ENCODE results near the gene SLC9A8.

DNA sequence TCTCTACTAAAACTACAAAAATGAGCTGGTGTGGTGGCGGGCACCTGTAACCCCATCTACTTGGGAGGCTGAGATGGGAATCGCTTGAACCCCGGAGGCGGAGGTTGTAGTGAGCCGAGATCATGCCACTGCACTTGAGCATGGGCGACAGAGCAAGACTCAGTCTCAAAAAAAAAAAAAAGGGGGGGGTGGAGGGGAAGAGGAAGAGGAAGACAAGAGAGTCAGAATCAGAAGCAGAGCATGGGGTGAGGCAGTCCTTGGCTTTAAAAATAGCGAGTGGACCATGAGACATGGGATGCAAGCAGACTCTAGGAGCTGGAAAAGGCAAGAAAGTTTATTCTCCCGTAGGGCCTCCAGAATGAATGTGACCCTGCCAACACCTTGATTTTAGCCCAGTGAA lies 3.9 kb upstream of the SLC9A8 start:
- TF ChIP-seq CBX5 (IDR thresholded peaks at IDR 0.05; ENCODE audit: borderline replicate concordance, low read depth) (no peak), SUPT5H (IDR thresholded peaks at IDR 0.05) (no peak), SP1 (CRISPR knock-in tag; IDR thresholded peaks at IDR 0.05) (no peak), TAF7 (tag; IDR thresholded peaks at IDR 0.05) (no peak)

Measured in K562 (cell line).